ENCODE measurements around the gene C19orf38. TPM values are rescaled to one million over a fixed set of nuclear protein-coding genes. Genes with fewer than 3 reads are reported as not detected.

Gene C19orf38
- total and polyA plus RNA-seq, 9 of the 15 experiments (the other 6 are each of a cell fraction or from before 2014, with no cell fraction given), result 0.14 to 0.18 TPM; not detected in 7

GRCh38 chr19:10809651-10810285 lies 38.4 kb upstream of the C19orf38 start (continued):
- no peak for TF ChIP-seq GTF3C2 (IDR thresholded peaks at IDR 0.05; ENCODE audit: borderline replicate concordance, extremely low read depth, insufficient read length)
- TF ChIP-seq NCOR1 (IDR thresholded peaks at IDR 0.05), result no peak
- no peak for TF ChIP-seq MAX (CRISPR knock-in tag; IDR thresholded peaks at IDR 0.05)

GRCh38 chr19:10811391-10812111 lies 36.7 kb upstream of the C19orf38 start:
- no peaks in the 10 kb centered on the region for H4K20me1 ChIP-seq (replicated peaks; ENCODE audit: control insufficient read depth, insufficient read depth, low read length)
- H3K9me1 ChIP-seq (ENCODE audit: control insufficient read depth, insufficient read depth, low read length), result no peaks in the 10 kb centered on the region
- no peak overlapping the region for H3K4me3 ChIP-seq
- DNase-seq (ENCODE audit: extremely low read depth in 1 of 4, low spot score in 3 of 4) (peak; percentile 60 to 91 (median 72)), FAIRE-seq (peak; percentile 99), ATAC-seq (peak; percentile 74)
- peaks cover 8% of the 10 kb centered on the region; the same call in 2 of the 3 replicates for H3K79me2 ChIP-seq (ENCODE audit: control insufficient read depth, insufficient read depth, low read length)
- H3K27me3 ChIP-seq (ENCODE audit: control insufficient read depth in 2 of 2, insufficient read depth in 2 of 2, low read length in 2 of 2), result no peaks in the 10 kb centered on the region
- H2AFZ ChIP-seq (ENCODE audit: low read depth, low read length), result no peak overlapping the region
- peak overlapping the region; percentile 82 for H3K27ac ChIP-seq (ENCODE audit: extremely low read depth, low read depth, low read length)
- H3K36me3 ChIP-seq (ENCODE audit: control insufficient read depth, insufficient read depth, low read length), result peaks cover 72% of the 10 kb centered on the region; the same call in 2 of the 3 replicates
- no peaks in the 10 kb centered on the region; the same call in 1 of the 2 replicates for H3K9me3 ChIP-seq (replicated peaks; ENCODE audit: control insufficient read depth, insufficient read depth, low read depth, low read length)
- 48% methylated on average over 14 of the region's 17 CpGs for WGBS (ENCODE audit: insufficient coverage, low coverage, missing lambda C conversion rate)
- POLR2A ChIA-PET, result interaction anchor here (0.6 to 2.0 kb wide), 6 partner anchors 9 to 140 kb away, joined by 3 to 6 read pairs (median 4); no protein-coding TSS in a partner anchor
- H3K4me1 ChIP-seq (replicated peaks in 1 of 2; ENCODE audit: control insufficient read depth in 2 of 2, insufficient read depth in 2 of 2, low read length in 2 of 2), result peaks cover 48 to 66% of the 10 kb centered on the region in 2 experiments
- no TSS peak for BruUV-seq (replicated peaks)
- intact Hi-C loops (cut with micrococcal nuclease), result no loop called here
- H3K9ac ChIP-seq (ENCODE audit: insufficient read depth in 1 of 2, low read depth in 2 of 2, low read length in 2 of 2), result peak overlapping the region; percentile 43 to 86
- in situ Hi-C loops (cut with MboI), result no loop called here
- CTCF ChIA-PET (ENCODE audit: low intra/inter-chr PET ratio), result no interaction called here
- H3K4me2 ChIP-seq (ENCODE audit: insufficient read depth, low read length), result peak overlapping the region; percentile 44; the same call in 1 of the 2 replicates
- TF ChIP-seq KLF1 (tag; IDR thresholded peaks at IDR 0.05) (no peak), GABPA (tag; conservative IDR thresholded peaks at IDR 0.05; ENCODE audit: low read depth) (no peak), HMG20A (CRISPR knock-in tag; conservative IDR thresholded peaks at IDR 0.05) (no peak), TBL1XR1 (IDR thresholded peaks at IDR 0.05; ENCODE audit: low read length in 2 of 2) (0 out of 4 replicates have a peak, but pooled peaks of 1 of the 2 experiments have one; percentile 23), SMARCB1 (IDR thresholded peaks at IDR 0.05; ENCODE audit: insufficient read length, low read depth) (no peak), ZNF511 (CRISPR knock-in tag; IDR thresholded peaks at IDR 0.05) (no peak), HOMEZ (CRISPR knock-in tag; IDR thresholded peaks at IDR 0.05) (no peak), SMARCA5 (IDR thresholded peaks at IDR 0.05) (no peak), POLR2H (tag; IDR thresholded peaks at IDR 0.05; ENCODE audit: low read depth) (no peak), SETDB1 (IDR thresholded peaks at IDR 0.05; ENCODE audit: low read length) (no peak), ZFX (CRISPR knock-in tag; IDR thresholded peaks at IDR 0.05) (peak; percentile 34), SMARCA4 (IDR thresholded peaks at IDR 0.05) (peak; percentile 35; the same call in 1 of the 2 replicates)

Measured in K562 (cell line).